TTC549 (cell line): Measurements from ENCODE around the gene PTPRF.
"Not testable (repeated sequence)": the region's sequence is repeated elsewhere in the genome, so short reads cannot be mapped to it uniquely, and the experiment has no call there.

ENCODE experiments used
- FAIRE-seq: peaks from 2 replicates; lab custom pipeline; 2012; peaks lifted over from hg19 to GRCh38; lab: Jason Lieb, UNC

PTPRF gene

DNA sequence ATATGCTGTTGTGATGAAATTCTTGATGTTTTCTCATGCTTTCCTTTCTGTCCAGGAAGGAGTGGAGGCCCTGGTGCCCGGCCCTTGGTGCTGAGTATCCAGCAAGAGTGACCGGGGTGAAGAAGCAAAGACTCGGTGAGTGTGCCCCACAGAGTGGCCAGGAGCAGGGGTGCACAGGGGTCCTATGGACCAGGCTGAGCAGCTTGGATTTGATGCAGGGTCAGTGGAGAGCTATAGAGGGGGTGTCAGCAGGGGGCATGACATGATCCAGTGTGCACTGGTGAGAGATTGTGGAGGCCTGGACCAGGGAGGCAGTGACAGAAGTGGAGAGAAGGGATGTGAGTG is 7.4 kb downstream of the PTPRF start:
- no peak for FAIRE-seq

DNA sequence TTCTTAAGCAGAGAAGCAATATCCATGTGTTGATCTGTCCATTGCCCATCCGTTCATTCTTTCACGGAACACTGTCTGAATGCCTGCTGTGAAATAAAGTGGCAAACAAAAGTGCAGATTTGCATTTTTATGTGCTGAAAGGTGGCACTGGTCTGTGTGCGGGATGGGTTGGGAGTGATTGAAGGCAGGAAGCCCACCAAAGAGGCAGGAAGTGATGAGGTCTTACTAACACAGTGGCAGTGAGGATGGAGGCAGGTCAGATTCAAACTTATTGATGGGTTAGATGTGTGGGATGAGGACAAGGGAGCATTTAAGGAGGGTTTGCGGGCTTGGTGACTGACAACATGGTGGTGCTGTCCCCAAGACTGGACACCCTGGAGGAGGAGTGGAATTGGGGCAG is 8.3 kb downstream of the PTPRF start:
- FAIRE-seq, result no peak

DNA sequence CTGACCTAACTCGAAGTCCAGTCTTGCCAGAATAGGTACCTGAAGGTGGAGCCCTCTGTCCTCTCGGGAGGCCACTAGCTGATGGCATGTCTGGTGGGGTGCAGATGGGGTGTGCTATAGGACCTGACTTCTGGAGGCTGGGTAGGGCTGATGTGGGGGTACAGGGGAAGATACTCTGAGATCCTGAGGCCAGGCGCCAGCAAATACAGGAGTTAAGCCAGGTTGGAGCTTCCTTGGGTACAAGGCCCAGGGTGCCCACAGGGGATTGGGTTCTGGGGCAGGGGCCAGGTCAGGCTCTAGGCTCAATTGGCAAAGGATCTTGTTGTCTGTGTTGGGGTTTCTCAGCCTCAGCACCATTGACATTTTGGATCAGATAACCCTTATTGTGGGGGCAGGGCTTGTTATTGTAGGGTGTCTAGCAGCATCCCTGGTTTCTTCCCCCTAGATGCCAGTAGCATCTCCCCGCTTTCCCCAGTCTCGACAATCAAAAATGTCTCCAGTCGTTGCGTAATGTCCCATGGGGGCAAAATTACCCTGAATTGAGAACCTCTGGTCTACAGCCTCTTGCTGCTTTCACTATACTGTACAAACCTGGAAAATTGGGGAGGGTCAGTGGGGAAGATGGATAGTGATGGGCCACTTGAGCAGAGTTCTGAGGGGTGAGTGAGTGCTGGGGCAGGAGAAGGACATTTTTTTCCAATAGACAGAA is 9.2 kb downstream of the PTPRF start:
- no peak for FAIRE-seq

DNA sequence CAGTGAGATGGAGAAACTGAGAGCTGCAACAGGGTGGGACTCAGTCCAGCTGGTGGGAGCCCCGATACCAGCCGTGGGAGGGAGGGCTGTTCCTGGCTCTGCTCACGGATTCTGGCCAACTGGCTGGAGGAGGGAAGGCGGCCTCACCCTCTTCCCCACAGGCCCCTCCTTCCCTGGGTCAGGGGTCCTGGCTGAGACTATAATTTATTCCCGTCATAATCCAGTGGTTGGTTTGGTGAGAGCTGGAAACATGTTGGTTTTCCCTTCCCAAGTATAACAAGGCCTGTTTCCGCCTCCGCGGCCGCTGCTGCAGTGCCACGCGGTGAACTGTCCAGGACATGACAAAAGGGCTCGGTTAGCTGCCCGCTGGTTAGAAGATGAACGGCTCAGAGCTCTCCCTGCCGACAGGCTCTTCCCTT is 10.0 kb downstream of the PTPRF start:
- no peak for FAIRE-seq

DNA sequence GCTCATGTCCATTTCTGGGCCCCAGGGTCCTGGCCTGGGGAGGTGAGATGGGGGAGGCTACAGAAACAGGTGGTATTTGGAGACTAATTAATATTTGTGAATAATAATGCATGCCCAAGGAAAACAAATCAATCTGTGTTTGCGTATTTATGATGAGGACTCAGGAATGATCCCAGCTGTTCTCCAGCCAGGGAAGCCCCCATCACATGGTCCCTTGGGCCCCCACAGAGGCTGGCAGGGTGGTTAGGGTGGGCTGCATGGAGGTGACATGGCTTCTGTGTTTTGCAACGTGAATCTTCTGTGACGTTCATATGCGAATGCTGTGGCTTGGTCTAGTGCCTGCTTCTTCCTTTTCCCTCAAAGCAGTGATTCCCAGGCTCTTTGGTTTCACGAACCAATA is 10.5 kb downstream of the PTPRF start:
- no peak for FAIRE-seq

DNA sequence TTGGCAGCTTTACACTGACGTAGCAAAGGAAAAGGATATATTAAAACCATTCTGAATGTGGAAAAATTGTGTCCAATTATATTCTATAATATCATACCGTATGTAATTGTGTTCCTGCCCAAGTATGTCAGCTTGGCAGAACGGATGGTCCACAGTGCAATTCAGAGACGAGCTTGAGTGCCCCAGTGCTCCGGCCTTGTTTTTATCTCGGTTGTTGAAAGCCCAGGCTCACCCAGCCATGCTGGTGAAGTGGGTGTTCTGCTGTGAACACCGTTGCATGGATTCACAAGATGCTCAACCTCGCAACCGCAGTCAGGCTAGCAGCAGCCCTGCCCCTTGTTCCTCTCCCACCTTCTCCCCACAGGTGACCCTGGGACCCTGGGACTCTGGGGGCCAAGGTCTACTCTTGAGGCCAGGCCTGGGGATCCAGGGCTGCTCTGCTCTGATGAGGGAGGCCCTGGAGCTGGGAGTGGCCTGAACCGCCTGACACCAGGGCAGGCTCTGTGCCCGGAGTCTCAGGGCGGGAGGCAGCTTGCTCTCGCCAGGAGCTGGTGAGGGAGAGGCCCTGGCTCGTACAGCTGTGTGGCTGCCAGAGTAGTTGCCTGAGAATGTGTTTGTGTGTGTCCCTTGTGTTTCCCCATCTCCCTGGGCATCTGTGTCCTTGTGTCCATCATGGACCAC is 11.2 kb downstream of the PTPRF start:
- no peak for FAIRE-seq

DNA sequence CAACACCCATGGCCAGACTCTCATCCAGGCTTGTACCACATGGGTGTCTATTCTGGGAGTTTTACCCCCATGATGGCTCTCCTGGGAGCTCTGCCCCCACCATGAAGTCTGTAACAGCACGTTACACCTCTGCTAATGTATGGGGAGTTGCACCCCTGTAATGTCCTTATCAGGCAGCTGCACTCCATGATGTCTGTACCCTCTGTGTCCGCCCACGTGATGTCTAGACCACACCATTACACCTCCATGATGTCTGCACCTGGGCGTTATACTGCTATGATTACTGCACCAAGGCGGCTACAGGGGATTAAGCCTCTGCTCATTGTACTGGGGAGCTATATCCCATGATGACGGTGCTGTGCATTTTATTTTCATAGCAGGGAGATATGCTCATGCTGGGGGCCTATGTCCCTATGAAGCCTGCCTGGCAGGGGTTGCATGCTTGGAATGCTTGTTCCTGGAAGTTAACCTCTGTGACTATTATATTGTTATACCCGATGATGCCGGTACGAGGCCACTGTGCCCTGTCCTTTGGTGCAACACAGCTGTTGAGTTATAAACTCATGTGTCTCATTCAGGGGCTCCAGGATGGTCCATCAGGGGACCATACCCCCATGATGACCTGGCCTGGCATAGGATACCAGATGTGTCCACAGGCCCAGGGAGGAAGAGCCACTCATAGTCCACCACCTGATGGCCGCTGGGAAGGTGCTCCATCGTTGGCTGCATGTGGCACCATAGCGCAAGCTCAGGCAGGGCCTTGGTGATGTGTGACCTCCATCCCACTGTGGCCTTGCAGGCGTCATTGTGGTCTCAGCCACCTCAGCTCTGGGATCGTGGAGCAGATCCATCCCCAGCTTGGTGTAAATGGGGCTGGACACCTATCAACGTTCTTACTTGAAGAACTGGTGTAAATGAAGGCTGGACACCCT is 12.1 kb downstream of the PTPRF start:
- FAIRE-seq, result no peak

DNA sequence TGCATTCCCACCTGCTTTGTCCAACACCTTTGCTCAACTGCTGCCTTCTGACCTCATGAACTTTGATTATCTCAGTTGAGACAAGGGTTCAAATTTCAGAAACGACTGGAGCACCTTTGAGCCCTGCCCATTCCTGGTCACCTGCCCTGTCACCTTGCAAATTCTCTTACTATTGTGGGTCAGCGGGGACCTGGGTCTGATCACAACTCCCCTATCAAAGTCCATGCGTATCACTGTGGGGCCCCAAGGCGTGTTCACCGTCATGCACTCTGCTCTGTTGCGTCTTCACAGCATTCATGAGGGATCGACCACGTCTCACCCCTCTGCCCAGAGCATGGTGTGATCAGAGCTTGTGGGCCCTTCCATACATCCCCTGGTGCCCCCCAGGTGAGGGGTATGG is 12.9 kb downstream of the PTPRF start:
- FAIRE-seq, result no peak

DNA sequence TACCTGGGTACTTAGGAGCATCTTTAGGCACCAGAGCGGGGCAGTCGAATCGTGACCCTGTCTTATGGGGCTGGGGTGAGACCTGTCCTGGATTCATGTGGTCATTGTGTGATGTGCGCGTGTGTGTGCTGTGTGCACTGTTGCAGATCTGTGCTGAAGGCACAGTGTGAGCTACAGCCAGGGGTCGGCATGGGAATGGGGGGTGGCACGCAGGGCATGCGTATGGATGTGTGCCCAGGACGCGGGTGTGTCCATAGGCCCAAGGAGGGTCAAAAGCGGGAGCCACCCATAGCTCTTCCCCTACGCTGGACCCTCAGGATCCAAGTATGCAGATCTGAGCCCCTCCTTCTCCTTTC is 14.6 kb downstream of the PTPRF start:
- FAIRE-seq, result no peak

DNA sequence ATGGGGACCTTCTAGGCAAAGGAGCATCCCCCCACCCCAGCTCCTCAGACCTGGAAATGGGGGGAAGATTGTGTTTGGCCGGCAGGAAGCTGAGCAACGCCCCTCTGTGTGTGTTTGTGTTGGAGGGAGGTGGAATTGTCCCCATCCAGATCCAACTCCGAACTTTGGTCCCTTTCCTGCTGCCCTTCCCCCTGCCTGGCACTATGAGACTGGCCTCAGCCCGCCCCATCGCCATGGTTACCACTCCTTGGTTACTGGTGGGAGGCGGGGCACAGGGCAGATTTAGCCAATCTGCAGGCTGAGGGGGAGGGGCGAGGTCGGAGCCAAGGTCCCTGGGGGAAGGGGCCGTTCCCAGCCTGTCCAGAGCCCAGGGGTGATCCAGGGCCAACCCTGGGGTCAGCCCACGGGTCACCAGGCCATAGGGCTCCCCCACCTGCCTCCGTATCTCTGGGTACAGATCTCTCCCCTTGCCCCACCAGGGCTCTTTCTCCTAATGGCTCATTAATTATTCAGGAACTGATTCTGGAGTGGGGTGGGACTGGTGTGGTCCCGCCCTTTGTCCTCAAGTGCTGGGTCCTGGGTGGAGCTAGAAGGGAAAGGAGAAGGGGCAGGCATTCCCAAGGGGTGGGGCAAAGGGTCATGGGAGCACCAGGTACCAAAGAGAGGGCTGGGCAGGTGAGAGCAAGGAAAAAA is 15.2 kb downstream of the PTPRF start:
- no peak for FAIRE-seq

DNA sequence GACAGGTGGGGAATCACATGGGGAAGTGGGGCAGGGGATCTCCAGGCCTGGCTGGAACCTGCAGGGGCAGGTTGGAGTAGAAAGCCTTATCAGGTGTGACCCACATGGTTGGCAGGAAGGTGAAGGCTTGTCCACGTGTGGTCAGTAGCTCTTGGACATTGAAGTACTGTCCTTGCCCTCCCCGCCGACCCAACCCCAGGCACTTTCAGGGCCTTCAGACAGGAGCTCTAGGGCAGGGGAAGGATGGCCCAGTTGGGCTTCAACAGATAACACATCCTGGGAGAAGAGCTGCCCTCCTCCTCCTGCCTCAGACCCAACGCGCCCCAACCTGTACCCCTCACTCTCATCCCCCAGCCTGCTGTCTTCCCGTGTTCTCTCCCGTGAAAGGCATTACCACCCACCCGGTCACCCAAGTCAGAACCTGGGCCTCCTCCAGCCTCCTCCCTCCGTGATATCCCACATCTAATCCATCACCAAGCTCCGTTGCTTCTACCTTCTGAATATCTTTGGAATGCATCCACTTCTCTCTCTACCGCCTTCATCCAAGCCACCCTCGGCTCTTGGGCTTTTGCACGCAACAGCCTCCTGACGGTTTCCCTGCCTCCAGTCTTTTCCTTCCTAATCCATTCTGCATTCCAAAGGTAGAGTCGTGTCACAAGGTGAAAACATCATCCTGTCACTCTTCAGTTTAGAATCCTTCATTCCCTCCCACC is 15.9 kb downstream of the PTPRF start:
- no peak for FAIRE-seq

DNA sequence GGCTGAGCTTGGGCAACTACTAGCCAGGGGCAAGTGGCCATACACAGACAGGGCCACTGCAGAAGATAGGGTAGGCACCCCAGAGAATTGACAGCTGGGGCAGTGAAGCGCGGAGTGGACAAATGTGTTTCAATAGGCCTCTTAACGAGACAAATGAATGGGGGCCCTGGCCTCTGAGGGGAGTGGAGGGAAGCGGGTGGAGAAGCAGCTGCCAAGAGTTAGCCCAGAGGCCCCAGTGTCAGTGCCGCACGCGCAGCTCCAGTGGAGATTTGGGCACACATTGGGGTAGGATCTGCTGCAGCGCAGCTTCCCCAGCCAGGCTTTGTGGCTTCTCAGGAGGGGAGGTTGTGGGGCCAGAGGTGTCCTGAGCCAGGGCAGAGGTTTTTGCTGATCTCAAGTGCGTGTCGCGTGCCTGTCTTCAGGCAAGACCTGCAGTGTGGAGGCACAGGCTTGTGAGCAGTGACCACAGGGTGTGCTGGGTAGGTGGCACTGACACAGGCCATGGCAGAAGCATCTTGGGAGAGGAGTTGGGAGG is 16.9 kb downstream of the PTPRF start:
- FAIRE-seq, result no peak

DNA sequence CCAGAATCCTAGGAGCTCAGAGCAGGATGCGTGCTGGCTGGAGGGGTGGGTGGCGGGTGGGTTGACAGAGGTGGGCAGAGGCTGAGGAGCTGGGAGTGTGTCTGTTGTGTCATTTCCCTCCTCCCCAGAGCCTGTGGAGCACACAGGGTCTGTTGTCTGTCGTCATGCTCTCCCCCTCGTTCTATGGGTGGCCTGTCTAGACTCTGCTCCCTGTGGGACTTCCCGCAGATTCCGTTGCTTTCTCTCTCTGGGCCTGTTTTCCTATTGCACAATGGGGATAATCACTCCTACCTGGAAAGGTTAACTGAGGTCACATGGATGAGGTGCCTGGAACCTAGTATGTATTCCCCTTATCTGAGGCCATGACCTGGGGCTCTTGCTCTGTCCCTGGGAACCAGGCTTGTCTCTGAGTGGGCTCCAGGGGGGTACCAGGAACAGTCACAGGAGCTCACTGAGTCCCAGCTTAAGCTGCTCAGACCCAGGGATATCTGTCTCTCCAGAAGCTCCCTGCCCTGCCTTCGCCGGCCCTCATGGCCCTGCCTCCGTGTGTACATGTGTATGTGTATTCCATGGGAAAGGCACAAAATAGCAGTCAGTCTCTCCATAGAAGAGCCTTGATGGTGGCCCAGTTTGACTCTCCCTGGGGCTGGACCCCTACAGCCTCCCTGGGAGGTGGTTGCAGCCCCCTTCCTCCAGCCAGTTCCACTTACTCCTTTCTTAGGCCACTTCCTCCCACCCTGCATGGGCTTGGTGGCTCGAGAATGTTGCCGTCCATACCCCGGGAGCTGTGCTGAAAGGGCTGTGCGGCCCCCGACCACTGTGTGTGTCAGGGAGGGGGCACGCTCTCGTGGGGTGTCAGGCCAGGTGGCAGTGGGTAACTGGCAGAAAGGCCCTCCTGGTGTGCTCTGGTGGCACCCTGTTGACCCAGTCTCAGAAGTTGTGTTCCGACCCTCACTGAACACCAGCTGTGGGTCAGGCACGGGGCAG is 17.9 kb downstream of the PTPRF start:
- FAIRE-seq, result no peak

DNA sequence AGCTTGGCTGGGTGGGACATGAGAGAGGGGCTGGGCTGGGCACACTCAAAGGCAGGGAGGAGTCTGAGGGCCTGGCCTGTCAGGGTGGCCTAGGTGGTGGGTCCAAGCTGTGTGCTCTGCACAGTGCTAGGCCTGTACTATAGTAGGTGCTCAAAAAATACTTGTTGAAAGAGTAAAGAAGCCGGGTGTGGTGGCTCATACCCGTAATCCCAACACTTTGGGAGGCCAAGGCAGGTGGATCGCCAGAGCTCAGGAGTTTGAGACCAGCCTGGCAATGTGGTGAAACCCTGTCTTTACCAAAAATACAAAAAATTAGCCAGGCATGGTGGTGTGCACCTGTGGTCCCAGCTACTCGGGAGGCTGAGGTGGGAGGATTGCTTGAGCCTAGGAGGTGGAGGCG is 18.7 kb downstream of the PTPRF start:
- FAIRE-seq, result not testable (repeated sequence)

DNA sequence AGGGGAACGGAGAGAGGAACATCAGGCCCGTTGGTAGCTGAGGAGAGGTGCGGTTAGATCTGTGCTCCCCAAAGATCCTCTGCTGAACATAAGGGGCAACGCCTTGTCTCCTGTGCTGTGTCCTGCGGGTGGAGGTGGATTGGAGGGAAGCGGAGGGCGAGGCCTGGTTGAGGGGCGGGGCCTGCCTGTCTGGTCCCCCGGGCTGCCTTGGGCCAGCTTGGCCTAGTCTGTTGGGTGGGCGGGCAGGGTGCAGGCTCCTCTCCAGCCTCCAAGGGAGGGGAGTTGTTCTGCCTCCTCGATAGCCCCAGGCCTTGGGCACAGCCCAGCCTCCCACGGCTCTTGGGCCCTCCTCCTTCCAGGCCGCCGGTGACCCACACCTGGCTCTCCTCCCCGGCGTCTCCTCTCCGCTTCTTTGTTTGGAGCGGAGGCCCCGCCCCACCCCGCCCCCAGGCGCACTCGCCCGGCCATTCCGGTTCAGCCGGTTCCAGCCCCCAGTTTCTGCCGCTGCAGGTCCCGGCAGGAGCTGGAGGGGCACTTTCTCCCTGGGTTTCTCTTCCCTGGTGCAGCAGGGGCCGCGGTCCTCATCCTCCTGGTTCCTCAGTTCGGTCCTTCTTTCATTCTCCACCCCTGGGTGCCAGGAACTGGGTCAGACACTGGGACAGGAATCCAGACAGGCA is 19.4 kb downstream of the PTPRF start:
- no peak for FAIRE-seq

DNA sequence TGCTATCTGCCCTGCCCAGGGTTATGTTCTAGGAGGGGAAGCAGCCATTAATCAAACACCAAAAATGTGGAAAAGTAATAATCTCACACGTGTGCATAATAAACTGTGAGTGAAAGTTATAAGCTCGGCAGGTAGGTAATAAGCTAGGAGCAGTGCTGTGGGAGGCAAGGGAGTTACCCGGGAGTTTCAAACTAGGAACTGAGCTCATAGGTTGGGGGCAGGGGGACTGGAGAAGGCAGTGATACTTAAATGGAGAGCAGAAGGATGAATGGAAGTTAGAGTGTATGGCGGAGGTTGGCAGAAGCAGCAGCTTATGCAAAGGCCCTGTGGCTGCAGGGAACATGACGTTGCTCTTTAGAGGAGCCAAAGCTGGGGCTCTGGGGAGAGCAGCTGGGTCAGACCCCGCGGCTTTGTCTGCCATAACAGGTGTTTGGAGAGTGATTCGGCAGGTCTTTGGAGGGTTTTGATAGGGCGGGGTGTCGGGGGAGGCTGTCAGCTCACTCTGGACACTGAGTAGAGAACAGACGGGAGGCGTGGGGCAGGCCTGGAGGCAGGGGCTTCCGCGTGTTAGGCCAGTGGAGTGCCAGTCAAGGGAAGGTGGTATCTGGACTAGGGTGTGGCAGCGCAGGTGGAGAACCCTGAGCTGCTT is 20.0 kb downstream of the PTPRF start:
- no peak for FAIRE-seq

DNA sequence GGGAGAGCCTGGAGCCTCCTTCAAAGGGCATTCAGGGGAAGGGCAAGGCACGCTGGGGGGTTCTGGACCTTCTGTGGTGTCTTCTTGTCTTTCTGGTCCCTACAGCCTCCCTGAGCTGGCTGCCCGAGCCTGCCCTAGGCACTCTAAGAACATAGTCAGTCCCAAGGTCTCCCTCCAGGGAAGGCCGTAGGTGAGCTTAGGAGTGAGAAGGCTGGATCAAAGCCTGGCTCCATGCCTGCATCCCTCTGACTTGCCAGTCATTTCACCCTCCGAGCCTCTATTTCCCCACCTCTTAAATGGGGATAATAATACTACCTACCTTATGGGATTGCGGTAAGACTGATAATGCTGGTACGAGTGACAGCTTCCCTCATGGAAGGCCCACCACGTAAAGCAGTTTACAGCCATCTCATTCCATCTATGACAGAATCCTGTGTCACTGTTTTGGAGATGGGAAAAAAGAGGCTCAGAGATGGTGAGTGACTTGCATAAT is 20.8 kb downstream of the PTPRF start:
- FAIRE-seq, result no peak

DNA sequence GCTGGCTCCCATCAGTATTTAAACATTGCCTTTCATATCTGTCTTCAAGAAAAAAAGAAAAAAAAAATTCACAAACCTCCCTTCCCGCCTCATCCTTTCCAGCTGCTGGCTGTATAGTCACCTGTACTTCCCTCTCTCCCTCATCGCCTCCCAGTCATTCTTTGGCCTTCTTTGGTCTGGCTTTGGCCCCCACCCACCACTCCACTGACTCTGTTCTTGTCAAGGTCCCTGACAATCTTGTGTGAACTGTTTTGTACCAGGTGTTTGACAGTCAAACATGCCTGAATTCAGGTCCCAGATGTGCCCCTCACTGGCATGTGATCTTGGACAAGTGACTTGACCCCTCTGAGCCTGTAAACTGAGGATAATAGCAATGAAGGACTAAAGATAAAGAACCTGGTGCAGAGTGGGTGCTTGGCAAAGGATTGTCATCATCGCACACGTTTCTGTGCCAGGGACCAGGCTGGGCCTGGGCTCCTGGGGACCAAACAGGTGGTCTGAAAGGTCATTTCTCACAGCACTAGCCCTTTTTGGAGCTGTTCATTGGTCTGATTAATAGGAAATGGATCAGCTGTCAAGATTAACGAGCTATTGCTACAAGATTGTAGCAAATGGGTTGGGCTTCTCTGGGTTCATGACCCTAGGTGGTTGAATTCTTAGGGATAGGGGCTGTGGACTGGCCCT is 21.5 kb downstream of the PTPRF start:
- FAIRE-seq, result no peak

DNA sequence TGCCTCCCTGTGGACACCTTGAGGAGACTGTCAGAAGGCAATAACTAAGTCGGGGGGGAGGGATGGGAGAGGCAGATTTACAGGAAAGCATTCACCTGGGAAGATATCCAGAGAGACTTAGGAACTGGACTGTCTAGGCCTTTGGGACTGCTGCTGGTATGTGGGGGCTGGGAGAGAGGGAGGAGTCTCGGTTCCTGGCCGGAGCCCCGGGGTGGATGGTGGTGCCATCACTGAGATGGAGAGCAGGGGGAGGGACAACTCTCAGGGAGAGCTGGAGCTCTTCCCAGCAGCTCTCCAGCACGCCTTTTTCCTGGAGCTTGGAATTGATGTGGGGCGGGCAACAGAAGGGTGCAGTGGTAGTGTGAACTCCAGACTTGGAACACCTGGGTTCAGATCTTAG is 22.1 kb downstream of the PTPRF start:
- FAIRE-seq, result no peak
